Activated CD4-positive, alpha-beta T cell treated with anti-CD3 and anti-CD28 coated beads for 48 hours (primary cell): ENCODE results near the gene SSBP3.

Source experiments
- DNase-seq: peaks from one replicate; pipeline ENCODE4 v3.0.0-alpha.2; 2020

The SSBP3 gene

GRCh38 chr1:54327386-54328065 lies 78.7 kb downstream of the SSBP3 start:
- no peak for DNase-seq

GRCh38 chr1:54326543-54327385 lies 79.4 kb downstream of the SSBP3 start:
- DNase-seq = no peak

- DNase-seq = no peak
Measured at GRCh38 chr1:54325703-54326461, 80.3 kb downstream of the SSBP3 start.

- no peak for DNase-seq
Measured at GRCh38 chr1:54325284-54325683, 80.9 kb downstream of the SSBP3 start.

- DNase-seq = no peak
Measured at GRCh38 chr1:54324251-54325140, 81.7 kb downstream of the SSBP3 start.

GRCh38 chr1:54323921-54324250 lies 82.3 kb downstream of the SSBP3 start:
- no peak for DNase-seq

- no peak for DNase-seq
Measured at GRCh38 chr1:54323324-54323739, 82.9 kb downstream of the SSBP3 start.

- DNase-seq = no peak
Measured at GRCh38 chr1:54318246-54318814, 87.9 kb downstream of the SSBP3 start.

- DNase-seq = no peak
Measured at GRCh38 chr1:54317084-54317483, 89.1 kb downstream of the SSBP3 start.

GRCh38 chr1:54315099-54315498 lies 91.1 kb downstream of the SSBP3 start:
- no peak for DNase-seq

- DNase-seq = no peak
Measured at GRCh38 chr1:54314696-54315095, 91.5 kb downstream of the SSBP3 start.

- DNase-seq = no peak
Measured at GRCh38 chr1:54312796-54313316, 93.3 kb downstream of the SSBP3 start.

- DNase-seq = no peak
Measured at GRCh38 chr1:54311506-54311905, 94.7 kb downstream of the SSBP3 start.

- no peak for DNase-seq
Measured at GRCh38 chr1:54310439-54311328, 95.5 kb downstream of the SSBP3 start.

GRCh38 chr1:54309631-54310366 lies 96.4 kb downstream of the SSBP3 start:
- no peak for DNase-seq

GRCh38 chr1:54307305-54307704 lies 98.9 kb downstream of the SSBP3 start:
- no peak for DNase-seq

GRCh38 chr1:54305906-54306514 lies 100.2 kb downstream of the SSBP3 start:
- DNase-seq = no peak

- no peak for DNase-seq
Measured at GRCh38 chr1:54304518-54304917, 101.7 kb downstream of the SSBP3 start.

- DNase-seq = no peak
Measured at GRCh38 chr1:54302951-54303843, 103.0 kb downstream of the SSBP3 start.
